ENCODE results near the gene MAGEB16. TPM values are rescaled to one million over a fixed set of nuclear protein-coding genes. Genes with fewer than 3 reads are reported as not detected.

The MAGEB16 gene
- not detected for total RNA-seq

GRCh38 chrX:35798042-35798441 is at the start of gene MAGEB16:
Gene MAGEB16, plus strand, starts transcription at chrX:35798342. Its CDS starts 3,855 bp downstream, at chrX:35802197.

Other genes starting within 250 kb of the MAGEB16 start
- 45.4 TPM for gene CFAP47, start 121.4 kb downstream of the MAGEB16 start, total RNA-seq

All from diencephalon (tissue), 1 donor.